ENCODE results near the gene NACC2. TPM values are rescaled to one million over a fixed set of nuclear protein-coding genes. Genes with fewer than 3 reads are reported as not detected.

NACC2 gene
- total RNA-seq, 1 experiment from 2014 or later = 62.0 TPM

GRCh38 chr9:136079211-136079915 lies 15.7 kb downstream of the NACC2 start:
- Histone ChIP-seq H3K9me3 (ENCODE audit: control insufficient read depth, insufficient read depth, low read depth, low read length) (no peaks in the 10 kb centered on the region), H3K36me3 (ENCODE audit: control insufficient read depth, insufficient read depth, low read length) (no peaks in the 10 kb centered on the region), H3K27ac (ENCODE audit: low read length) (peak overlapping the region; percentile 69), H3K4me1 (ENCODE audit: control insufficient read depth, insufficient read depth, low read length) (peaks cover 55% of the 10 kb centered on the region), H3K27me3 (ENCODE audit: control insufficient read depth, insufficient read depth, low read length) (no peaks in the 10 kb centered on the region), H3K4me3 (ENCODE audit: low read depth in 2 of 2, low read length in 2 of 2) (no peak overlapping the region)
- ChIA-PET POLR2A (no interaction called here), CTCF (interaction anchor here (0.6 kb wide), 1 partner anchor 25 kb away, joined by 4 read pairs; no protein-coding TSS in a partner anchor)
- DNase-seq (ENCODE audit: low read depth, low spot score) (no peak), ATAC-seq (peak; percentile 49)
- intact Hi-C loops (cut with micrococcal nuclease; ENCODE audit: unreplicated experiment) = no loop called here
- no TSS peak for BruUV-seq (replicated peaks)
- 0 out of 2 replicates have a peak, but pooled peaks have one; percentile 21 for TF ChIP-seq POLR2AphosphoS5 (IDR thresholded peaks at IDR 0.05; ENCODE audit: low read depth, low read length)
- TF ChIP-seq TCF7L2 (IDR thresholded peaks at IDR 0.05; ENCODE audit: low read depth, low read length) = no peak
- TF ChIP-seq CTCF (IDR thresholded peaks at IDR 0.05) = no peak
- TF ChIP-seq, protein P1, sequence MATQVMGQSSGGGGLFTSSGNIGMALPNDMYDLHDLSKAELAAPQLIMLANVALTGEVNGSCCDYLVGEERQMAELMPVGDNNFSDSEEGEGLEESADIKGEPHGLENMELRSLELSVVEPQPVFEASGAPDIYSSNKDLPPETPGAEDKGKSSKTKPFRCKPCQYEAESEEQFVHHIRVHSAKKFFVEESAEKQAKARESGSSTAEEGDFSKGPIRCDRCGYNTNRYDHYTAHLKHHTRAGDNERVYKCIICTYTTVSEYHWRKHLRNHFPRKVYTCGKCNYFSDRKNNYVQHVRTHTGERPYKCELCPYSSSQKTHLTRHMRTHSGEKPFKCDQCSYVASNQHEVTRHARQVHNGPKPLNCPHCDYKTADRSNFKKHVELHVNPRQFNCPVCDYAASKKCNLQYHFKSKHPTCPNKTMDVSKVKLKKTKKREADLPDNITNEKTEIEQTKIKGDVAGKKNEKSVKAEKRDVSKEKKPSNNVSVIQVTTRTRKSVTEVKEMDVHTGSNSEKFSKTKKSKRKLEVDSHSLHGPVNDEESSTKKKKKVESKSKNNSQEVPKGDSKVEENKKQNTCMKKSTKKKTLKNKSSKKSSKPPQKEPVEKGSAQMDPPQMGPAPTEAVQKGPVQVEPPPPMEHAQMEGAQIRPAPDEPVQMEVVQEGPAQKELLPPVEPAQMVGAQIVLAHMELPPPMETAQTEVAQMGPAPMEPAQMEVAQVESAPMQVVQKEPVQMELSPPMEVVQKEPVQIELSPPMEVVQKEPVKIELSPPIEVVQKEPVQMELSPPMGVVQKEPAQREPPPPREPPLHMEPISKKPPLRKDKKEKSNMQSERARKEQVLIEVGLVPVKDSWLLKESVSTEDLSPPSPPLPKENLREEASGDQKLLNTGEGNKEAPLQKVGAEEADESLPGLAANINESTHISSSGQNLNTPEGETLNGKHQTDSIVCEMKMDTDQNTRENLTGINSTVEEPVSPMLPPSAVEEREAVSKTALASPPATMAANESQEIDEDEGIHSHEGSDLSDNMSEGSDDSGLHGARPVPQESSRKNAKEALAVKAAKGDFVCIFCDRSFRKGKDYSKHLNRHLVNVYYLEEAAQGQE (IDR thresholded peaks at IDR 0.05; ENCODE audit: insufficient read depth in 1 of 2, low read depth in 2 of 2, low read length in 1 of 2) = no peak
- in situ Hi-C loops (cut with HindIII; ENCODE audit: low pct_unique_long_range_greater_than_20kb, low sequenced_read_pairs) = no loop called here

DNA sequence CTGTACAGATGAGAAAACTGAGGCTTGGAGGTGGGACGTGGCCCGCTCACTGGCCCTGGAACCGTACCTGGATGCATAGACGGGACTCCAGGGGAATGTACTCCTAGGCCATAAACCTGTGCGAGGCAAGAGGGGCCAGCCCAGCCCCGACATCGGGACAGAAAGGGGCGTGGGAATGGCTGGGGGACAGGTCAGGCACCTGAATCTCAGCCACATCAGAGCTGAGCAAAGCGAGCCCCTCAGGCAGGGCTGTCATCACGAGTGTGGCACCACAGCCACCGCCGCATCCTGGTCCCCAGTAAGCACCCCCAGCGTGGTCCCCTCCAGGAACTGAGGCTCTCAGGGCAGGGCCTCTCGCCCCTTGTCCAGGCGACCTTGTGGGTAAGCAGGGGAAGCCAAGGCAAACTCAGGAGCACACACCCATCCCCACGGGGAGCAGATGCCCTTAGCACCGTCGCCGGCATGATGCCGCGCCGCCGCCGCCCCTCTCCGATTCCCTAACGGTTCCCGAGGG lies 16.5 kb downstream of the NACC2 start:
- no peak for DNase-seq (ENCODE audit: low read depth, low spot score)
- peaks cover 55% of the 10 kb centered on the region for H3K4me1 ChIP-seq (ENCODE audit: control insufficient read depth, insufficient read depth, low read length)
- BruUV-seq (replicated peaks) = no TSS peak
- POLR2A ChIA-PET = no interaction called here
- CTCF ChIA-PET = no interaction called here
- H3K9me3 ChIP-seq (ENCODE audit: control insufficient read depth, insufficient read depth, low read depth, low read length) = no peaks in the 10 kb centered on the region
- no peak overlapping the region for H3K4me3 ChIP-seq (ENCODE audit: low read depth in 2 of 2, low read length in 2 of 2)
- intact Hi-C loops (cut with micrococcal nuclease; ENCODE audit: unreplicated experiment) (no loop called here), in situ Hi-C loops (cut with HindIII; ENCODE audit: low pct_unique_long_range_greater_than_20kb, low sequenced_read_pairs) (no loop called here)
- no peaks in the 10 kb centered on the region for H3K36me3 ChIP-seq (ENCODE audit: control insufficient read depth, insufficient read depth, low read length)
- TF ChIP-seq TCF7L2 (IDR thresholded peaks at IDR 0.05; ENCODE audit: low read depth, low read length) (no peak), SIN3A (IDR thresholded peaks at IDR 0.05; ENCODE audit: borderline replicate concordance, insufficient read depth, low read depth, low read length) (no peak), CTCF (IDR thresholded peaks at IDR 0.05) (no peak), POLR2AphosphoS5 (IDR thresholded peaks at IDR 0.05; ENCODE audit: low read depth, low read length) (no peak)
- TF ChIP-seq, protein P1 (IDR thresholded peaks at IDR 0.05; ENCODE audit: insufficient read depth in 1 of 2, low read depth in 2 of 2, low read length in 1 of 2) = no peak
- H3K27me3 ChIP-seq (ENCODE audit: control insufficient read depth, insufficient read depth, low read length) = no peaks in the 10 kb centered on the region
- ATAC-seq = no peak
- peak overlapping the region; percentile 69 for H3K27ac ChIP-seq (ENCODE audit: low read length)
